Activated naive CD8-positive, alpha-beta T cell treated with anti-CD3 and anti-CD28 coated beads, Interleukin-2, amount 50 U/mL, for 24 hours (primary cell): ENCODE data around the gene CRKL.
"Not testable (repeated sequence)": the region's sequence is repeated elsewhere in the genome, so short reads cannot be mapped to it uniquely, and the experiment has no call there.

Experiments used
- ATAC-seq: fragments of 150-1000 bp; cut with Tn5 transposase; one replicate; pipeline ENCODE4 v1.10.0; 2021
- DNase-seq: peaks from one replicate; pipeline ENCODE4 v3.0.0; 2021
- H3K27ac Mint-ChIP-seq: one replicate; pipeline ENCODE4 v1.8.0; 2021; ENCODE audit warnings: mild to moderate bottlenecking, mixed read lengths
- H3K27me3 Mint-ChIP-seq: one replicate; pipeline ENCODE4 v1.8.0; 2021; ENCODE audit warnings: mixed read lengths
- H3K36me3 Mint-ChIP-seq: one replicate; pipeline ENCODE4 v1.8.0; 2021; ENCODE audit warnings: low read depth, mixed read lengths
- H3K4me1 Mint-ChIP-seq: one replicate; pipeline ENCODE4 v1.8.0; 2021; ENCODE audit warnings: mixed read lengths
- H3K4me3 Mint-ChIP-seq: one replicate; pipeline ENCODE4 v1.8.0; 2021; ENCODE audit warnings: mild to moderate bottlenecking, moderate library complexity, mixed read lengths
- H3K9me3 Mint-ChIP-seq: one replicate; pipeline ENCODE4 v1.8.0; 2021; ENCODE audit warnings: mixed read lengths

Gene CRKL

GRCh38 chr22:20970939-20971657 lies 53.9 kb downstream of the CRKL start:
- Mint-ChIP-seq H3K36me3 (no peaks in the 10 kb centered on the region), H3K27me3 (no peaks in the 10 kb centered on the region), H3K4me1 (no peaks in the 10 kb centered on the region), H3K4me3 (no peak overlapping the region), H3K9me3 (no peaks in the 10 kb centered on the region), H3K27ac (no peak overlapping the region)
- DNase-seq: no peak
- no peak for ATAC-seq

GRCh38 chr22:20972014-20972694 lies 54.9 kb downstream of the CRKL start:
- not testable (repeated sequence) for H3K4me3 Mint-ChIP-seq, H3K27me3 Mint-ChIP-seq, H3K36me3 Mint-ChIP-seq, H3K4me1 Mint-ChIP-seq, H3K27ac Mint-ChIP-seq, ATAC-seq, DNase-seq, H3K9me3 Mint-ChIP-seq

GRCh38 chr22:20972933-20973577 lies 55.8 kb downstream of the CRKL start:
- Mint-ChIP-seq H3K36me3 (no peaks in the 10 kb centered on the region), H3K4me3 (no peak overlapping the region), H3K9me3 (no peaks in the 10 kb centered on the region), H3K27ac (no peak overlapping the region), H3K4me1 (no peaks in the 10 kb centered on the region), H3K27me3 (no peaks in the 10 kb centered on the region)
- ATAC-seq (no peak), DNase-seq (no peak)

- Mint-ChIP-seq H3K36me3 (no peaks in the 10 kb centered on the region), H3K4me1 (no peaks in the 10 kb centered on the region), H3K4me3 (no peak overlapping the region), H3K9me3 (peaks cover 4% of the 10 kb centered on the region), H3K27me3 (no peaks in the 10 kb centered on the region), H3K27ac (no peak overlapping the region)
- ATAC-seq (no peak), DNase-seq (no peak)
Measured at GRCh38 chr22:20973634-20974286, 56.6 kb downstream of the CRKL start.

GRCh38 chr22:20974336-20974955 lies 57.2 kb downstream of the CRKL start:
- ATAC-seq: no peak
- Mint-ChIP-seq H3K36me3 (no peaks in the 10 kb centered on the region), H3K4me1 (peaks cover 2% of the 10 kb centered on the region), H3K9me3 (peaks cover 8% of the 10 kb centered on the region), H3K27me3 (no peaks in the 10 kb centered on the region), H3K4me3 (no peak overlapping the region), H3K27ac (no peak overlapping the region)
- DNase-seq: no peak

GRCh38 chr22:20975541-20976290 lies 58.5 kb downstream of the CRKL start:
- no peak for DNase-seq
- Mint-ChIP-seq H3K4me3 (no peak overlapping the region), H3K36me3 (no peaks in the 10 kb centered on the region), H3K4me1 (peaks cover 14% of the 10 kb centered on the region), H3K27ac (no peak overlapping the region), H3K27me3 (no peaks in the 10 kb centered on the region), H3K9me3 (peaks cover 8% of the 10 kb centered on the region)
- no peak for ATAC-seq

GRCh38 chr22:20976291-20976877 lies 59.2 kb downstream of the CRKL start:
- DNase-seq (no peak), ATAC-seq (no peak)
- no peaks in the 10 kb centered on the region for H3K36me3 Mint-ChIP-seq
- peaks cover 21% of the 10 kb centered on the region for H3K4me1 Mint-ChIP-seq
- no peak overlapping the region for H3K27ac Mint-ChIP-seq
- no peaks in the 10 kb centered on the region for H3K27me3 Mint-ChIP-seq
- no peak overlapping the region for H3K4me3 Mint-ChIP-seq
- H3K9me3 Mint-ChIP-seq: peaks cover 8% of the 10 kb centered on the region

- Mint-ChIP-seq H3K36me3 (no peaks in the 10 kb centered on the region), H3K27me3 (no peaks in the 10 kb centered on the region), H3K9me3 (peaks cover 8% of the 10 kb centered on the region), H3K4me3 (no peak overlapping the region), H3K4me1 (peaks cover 24% of the 10 kb centered on the region), H3K27ac (no peak overlapping the region)
- ATAC-seq (no peak), DNase-seq (no peak)
Measured at GRCh38 chr22:20977019-20977418, 59.8 kb downstream of the CRKL start.

- H3K4me1 Mint-ChIP-seq: peaks cover 26% of the 10 kb centered on the region
- no peak for ATAC-seq
- no peaks in the 10 kb centered on the region for H3K27me3 Mint-ChIP-seq
- peaks cover 8% of the 10 kb centered on the region for H3K9me3 Mint-ChIP-seq
- no peaks in the 10 kb centered on the region for H3K36me3 Mint-ChIP-seq
- DNase-seq: no peak
- no peak overlapping the region for H3K4me3 Mint-ChIP-seq
- no peak overlapping the region for H3K27ac Mint-ChIP-seq
Measured at GRCh38 chr22:20977516-20978170, 60.4 kb downstream of the CRKL start.

- H3K9me3 Mint-ChIP-seq: peaks cover 8% of the 10 kb centered on the region
Measured at GRCh38 chr22:20978419-20978818, 61.2 kb downstream of the CRKL start.

GRCh38 chr22:20979243-20979809 lies 62.1 kb downstream of the CRKL start:
- Mint-ChIP-seq H3K4me1 (peaks cover 41% of the 10 kb centered on the region), H3K27ac (peak overlapping the region; percentile 57), H3K36me3 (peaks cover 6% of the 10 kb centered on the region), H3K9me3 (peaks cover 8% of the 10 kb centered on the region), H3K4me3 (peak overlapping the region; percentile 57), H3K27me3 (no peaks in the 10 kb centered on the region)
- DNase-seq: peak; percentile 68
- ATAC-seq: peak; percentile 75

More at GRCh38 chr22:20978419-20978818, 61.2 kb downstream of the CRKL start:
- Mint-ChIP-seq H3K4me3 (no peak overlapping the region), H3K27ac (no peak overlapping the region), H3K4me1 (peaks cover 33% of the 10 kb centered on the region), H3K36me3 (no peaks in the 10 kb centered on the region), H3K27me3 (no peaks in the 10 kb centered on the region)
- ATAC-seq: no peak
- no peak for DNase-seq

- no peak overlapping the region for H3K4me3 Mint-ChIP-seq
- peaks cover 42% of the 10 kb centered on the region for H3K4me1 Mint-ChIP-seq
- no peak for DNase-seq
- H3K27ac Mint-ChIP-seq: no peak overlapping the region
- H3K36me3 Mint-ChIP-seq: peaks cover 7% of the 10 kb centered on the region
- no peak for ATAC-seq
- peaks cover 8% of the 10 kb centered on the region for H3K9me3 Mint-ChIP-seq
- H3K27me3 Mint-ChIP-seq: no peaks in the 10 kb centered on the region
Measured at GRCh38 chr22:20979940-20980453, 62.8 kb downstream of the CRKL start.

- H3K27ac Mint-ChIP-seq: no peak overlapping the region
- ATAC-seq (no peak), DNase-seq (no peak)
- peaks cover 8% of the 10 kb centered on the region for H3K9me3 Mint-ChIP-seq
- peaks cover 42% of the 10 kb centered on the region for H3K4me1 Mint-ChIP-seq
- H3K4me3 Mint-ChIP-seq: peak overlapping the region; percentile 93
- peaks cover 7% of the 10 kb centered on the region for H3K36me3 Mint-ChIP-seq
- no peaks in the 10 kb centered on the region for H3K27me3 Mint-ChIP-seq
Measured at GRCh38 chr22:20980523-20980922, 63.3 kb downstream of the CRKL start.
